Measurements from ENCODE around the gene SYCP1.

Gene SYCP1

GRCh38 chr1:115021145-115021544 lies 166.5 kb downstream of the SYCP1 start:
- H3K36me3 ChIP-seq (ENCODE audit: control insufficient read depth in 2 of 2, insufficient read depth in 2 of 2, low read length in 2 of 2): no peaks in the 10 kb centered on the region
- H3K9me3 ChIP-seq (ENCODE audit: control insufficient read depth in 2 of 2, low read length in 2 of 2): no peaks in the 10 kb centered on the region
- no peak overlapping the region for H3K27ac ChIP-seq (ENCODE audit: low read length)
- H3K27me3 ChIP-seq (ENCODE audit: control insufficient read depth in 1 of 2, insufficient read depth in 2 of 2, low read length in 2 of 2): peaks cover 0 to 3% of the 10 kb centered on the region in 2 donors
- H3K9ac ChIP-seq (ENCODE audit: low read length in 2 of 2): no peak overlapping the region
- no peak overlapping the region for H3K4me3 ChIP-seq (ENCODE audit: low read length in 2 of 2)
- H3K4me1 ChIP-seq (ENCODE audit: control insufficient read depth, insufficient read depth, low read length): no peaks in the 10 kb centered on the region

GRCh38 chr1:115023593-115023992 lies 168.9 kb downstream of the SYCP1 start:
- no peak overlapping the region for H3K9ac ChIP-seq (ENCODE audit: low read length in 2 of 2)
- no peaks in the 10 kb centered on the region for H3K4me1 ChIP-seq (ENCODE audit: control insufficient read depth, insufficient read depth, low read length)
- no peaks in the 10 kb centered on the region for H3K9me3 ChIP-seq (ENCODE audit: control insufficient read depth in 2 of 2, low read length in 2 of 2)
- H3K4me3 ChIP-seq (ENCODE audit: low read length in 2 of 2): no peak overlapping the region
- peaks cover 0 to 3% of the 10 kb centered on the region in 2 donors for H3K27me3 ChIP-seq (ENCODE audit: control insufficient read depth in 1 of 2, insufficient read depth in 2 of 2, low read length in 2 of 2)
- H3K36me3 ChIP-seq (ENCODE audit: control insufficient read depth in 2 of 2, insufficient read depth in 2 of 2, low read length in 2 of 2): no peaks in the 10 kb centered on the region
- no peak overlapping the region for H3K27ac ChIP-seq (ENCODE audit: low read length)

GRCh38 chr1:115029526-115029925 lies 174.9 kb downstream of the SYCP1 start, which contains the start of gene TSHB:
TSHB (plus strand) TSS chr1:115029826; CDS start chr1:115033363, 3,537 bp downstream.
- Histone ChIP-seq H3K27ac (ENCODE audit: low read length) (no peak within 1 kb of the TSS), H3K9me3 (ENCODE audit: control insufficient read depth in 2 of 2, low read length in 2 of 2) (no peaks in the 10 kb centered on the region), H3K4me3 (ENCODE audit: low read length in 2 of 2) (no peak within 1 kb of the TSS), H3K36me3 (ENCODE audit: control insufficient read depth in 2 of 2, insufficient read depth in 2 of 2, low read length in 2 of 2) (no peaks in the 10 kb centered on the region), H3K9ac (ENCODE audit: low read length in 2 of 2) (no peak within 1 kb of the TSS), H3K4me1 (ENCODE audit: control insufficient read depth, insufficient read depth, low read length) (no peaks in the 10 kb centered on the region), H3K27me3 (ENCODE audit: control insufficient read depth in 1 of 2, insufficient read depth in 2 of 2, low read length in 2 of 2) (no peaks in the 10 kb centered on the region)

GRCh38 chr1:115031595-115031994 lies 176.9 kb downstream of the SYCP1 start:
- Histone ChIP-seq H3K27ac (ENCODE audit: low read length) (no peak overlapping the region), H3K4me1 (ENCODE audit: control insufficient read depth, insufficient read depth, low read length) (no peaks in the 10 kb centered on the region), H3K9me3 (ENCODE audit: control insufficient read depth in 2 of 2, low read length in 2 of 2) (no peaks in the 10 kb centered on the region), H3K27me3 (ENCODE audit: control insufficient read depth in 1 of 2, insufficient read depth in 2 of 2, low read length in 2 of 2) (no peaks in the 10 kb centered on the region), H3K36me3 (ENCODE audit: control insufficient read depth in 2 of 2, insufficient read depth in 2 of 2, low read length in 2 of 2) (no peaks in the 10 kb centered on the region), H3K4me3 (ENCODE audit: low read length in 2 of 2) (no peak overlapping the region), H3K9ac (ENCODE audit: low read length in 2 of 2) (no peak overlapping the region)

GRCh38 chr1:115035652-115036051 lies 181.0 kb downstream of the SYCP1 start:
- Histone ChIP-seq H3K27me3 (ENCODE audit: control insufficient read depth in 1 of 2, insufficient read depth in 2 of 2, low read length in 2 of 2) (no peaks in the 10 kb centered on the region), H3K36me3 (ENCODE audit: control insufficient read depth in 2 of 2, insufficient read depth in 2 of 2, low read length in 2 of 2) (peaks cover under 1 to 6% of the 10 kb centered on the region in 2 donors), H3K4me3 (ENCODE audit: low read length in 2 of 2) (no peak overlapping the region), H3K4me1 (ENCODE audit: control insufficient read depth, insufficient read depth, low read length) (no peaks in the 10 kb centered on the region), H3K9ac (ENCODE audit: low read length in 2 of 2) (no peak overlapping the region), H3K9me3 (ENCODE audit: control insufficient read depth in 2 of 2, low read length in 2 of 2) (no peaks in the 10 kb centered on the region), H3K27ac (ENCODE audit: low read length) (no peak overlapping the region)

GRCh38 chr1:115036814-115037507 lies 182.3 kb downstream of the SYCP1 start:
- Histone ChIP-seq H3K27me3 (ENCODE audit: control insufficient read depth in 1 of 2, insufficient read depth in 2 of 2, low read length in 2 of 2) (no peaks in the 10 kb centered on the region), H3K4me1 (ENCODE audit: control insufficient read depth, insufficient read depth, low read length) (no peaks in the 10 kb centered on the region), H3K4me3 (ENCODE audit: low read length in 2 of 2) (no peak overlapping the region), H3K9ac (ENCODE audit: low read length in 2 of 2) (no peak overlapping the region), H3K27ac (ENCODE audit: low read length) (no peak overlapping the region), H3K9me3 (ENCODE audit: control insufficient read depth in 2 of 2, low read length in 2 of 2) (no peaks in the 10 kb centered on the region), H3K36me3 (ENCODE audit: control insufficient read depth in 2 of 2, insufficient read depth in 2 of 2, low read length in 2 of 2) (peaks cover 5 to 14% of the 10 kb centered on the region in 2 donors)

GRCh38 chr1:115040501-115040900 lies 185.8 kb downstream of the SYCP1 start:
- Histone ChIP-seq H3K4me1 (ENCODE audit: control insufficient read depth, insufficient read depth, low read length) (no peaks in the 10 kb centered on the region), H3K27me3 (ENCODE audit: control insufficient read depth in 1 of 2, insufficient read depth in 2 of 2, low read length in 2 of 2) (no peaks in the 10 kb centered on the region), H3K27ac (ENCODE audit: low read length) (no peak overlapping the region), H3K4me3 (ENCODE audit: low read length in 2 of 2) (no peak overlapping the region), H3K36me3 (ENCODE audit: control insufficient read depth in 2 of 2, insufficient read depth in 2 of 2, low read length in 2 of 2) (peaks cover 6 to 19% of the 10 kb centered on the region in 2 donors), H3K9me3 (ENCODE audit: control insufficient read depth in 2 of 2, low read length in 2 of 2) (no peaks in the 10 kb centered on the region), H3K9ac (ENCODE audit: low read length in 2 of 2) (no peak overlapping the region)

- H3K27me3 ChIP-seq (ENCODE audit: control insufficient read depth in 1 of 2, insufficient read depth in 2 of 2, low read length in 2 of 2): no peaks in the 10 kb centered on the region
- H3K9ac ChIP-seq (ENCODE audit: low read length in 2 of 2): no peak overlapping the region
- no peaks in the 10 kb centered on the region for H3K4me1 ChIP-seq (ENCODE audit: control insufficient read depth, insufficient read depth, low read length)
- no peaks in the 10 kb centered on the region for H3K9me3 ChIP-seq (ENCODE audit: control insufficient read depth in 2 of 2, low read length in 2 of 2)
- H3K27ac ChIP-seq (ENCODE audit: low read length): no peak overlapping the region
- no peak overlapping the region for H3K4me3 ChIP-seq (ENCODE audit: low read length in 2 of 2)
- peaks cover 6 to 22% of the 10 kb centered on the region in 2 donors for H3K36me3 ChIP-seq (ENCODE audit: control insufficient read depth in 2 of 2, insufficient read depth in 2 of 2, low read length in 2 of 2)
Measured at GRCh38 chr1:115041654-115042053, 187.0 kb downstream of the SYCP1 start.
